HCT116 (cell line): Measurements from ENCODE around the gene CRISPLD2.

Experiments used
- ATF3 ChIP-seq: IDR thresholded peaks from 2 replicates; pipeline ENCODE4 v1.6.1; 2012
- ELF1 ChIP-seq: IDR thresholded peaks from 2 replicates; pipeline ENCODE4 v1.6.1; 2012; ENCODE audit warnings: low read depth, borderline replicate concordance
- EZH2 ChIP-seq: fragments of 200-600 bp; sonication (generic); IDR thresholded peaks from 2 replicates; pipeline ENCODE4 v1.6.1; 2017; ENCODE audit warnings: antibody characterized with exemption, mixed run types
- EZH2phosphoT487 ChIP-seq: fragments of 200-600 bp; IDR thresholded peaks from 2 replicates; pipeline ENCODE4 v1.6.1; 2018; ENCODE audit warnings: antibody characterized with exemption, borderline replicate concordance
- POLR2A ChIP-seq: IDR thresholded peaks from 2 replicates; pipeline ENCODE4 v1.7.0; 2011; ENCODE audit warnings: borderline replicate concordance; ENCODE audit not compliant: insufficient read depth, insufficient read length; ENCODE audit errors: extremely low read depth
- POLR2AphosphoS5 ChIP-seq: IDR thresholded peaks from 2 replicates; pipeline ENCODE4 v1.6.1; 2011; ENCODE audit warnings: mild to moderate bottlenecking, low read depth, low read length, moderate library complexity
- SIN3A ChIP-seq: IDR thresholded peaks from 2 replicates; pipeline ENCODE4 v1.6.1; 2012; ENCODE audit warnings: low read depth
- SP1 ChIP-seq: IDR thresholded peaks from 2 replicates; pipeline ENCODE4 v1.6.1; 2012; ENCODE audit warnings: low read depth
- TCF7L2 ChIP-seq: IDR thresholded peaks from 2 replicates; pipeline ENCODE4 v1.7.0; 2011; ENCODE audit warnings: borderline replicate concordance, inconsistent platforms; ENCODE audit not compliant: insufficient read depth, insufficient read length; ENCODE audit errors: extremely low read depth
- YY1 ChIP-seq: IDR thresholded peaks from 2 replicates; pipeline ENCODE4 v1.6.1; 2011; ENCODE audit warnings: low read length, low read depth, moderate library complexity, mild to moderate bottlenecking; ENCODE audit not compliant: insufficient replicate concordance; ENCODE audit errors: extremely low read depth
- ZNF274 ChIP-seq: fragments of 200-500 bp; sonication (Bioruptor generic); IDR thresholded peaks from 2 replicates; pipeline ENCODE4 v1.6.1; 2014; ENCODE audit warnings: mild to moderate bottlenecking, low read depth, low read length, inconsistent platforms
- TF ChIP-seq, protein P1 (sequence below): IDR thresholded peaks from 2 replicates; pipeline ENCODE4 v1.6.1; 2011; ENCODE audit warnings: mild to moderate bottlenecking, low read length, moderate library complexity; ENCODE audit not compliant: insufficient replicate concordance; ENCODE audit errors: extremely low read depth
- TF ChIP-seq, protein P2 (sequence below), 3 experiments: fragments of 200-600 bp in 1 of 3; sonication (generic) in 1 of 3; IDR thresholded peaks in 2 of 3; conservative IDR thresholded peaks in 1 of 3; 2 replicates each; pipeline ENCODE4 v1.5.1; 2012 to 2017; ENCODE audit warnings: low read depth in 2 of 3, low read length in 2 of 3, antibody characterized with exemption in 1 of 3, borderline replicate concordance in 1 of 3, control low read depth in 1 of 3, mild to moderate bottlenecking in 1 of 3, mixed read lengths in 1 of 3, mixed run types in 1 of 3, moderate library complexity in 1 of 3; ENCODE audit not compliant: insufficient read depth in 1 of 3
- TF ChIP-seq, protein P3 (sequence below): IDR thresholded peaks from 2 replicates; pipeline ENCODE4 v1.6.1; 2012

DNA sequence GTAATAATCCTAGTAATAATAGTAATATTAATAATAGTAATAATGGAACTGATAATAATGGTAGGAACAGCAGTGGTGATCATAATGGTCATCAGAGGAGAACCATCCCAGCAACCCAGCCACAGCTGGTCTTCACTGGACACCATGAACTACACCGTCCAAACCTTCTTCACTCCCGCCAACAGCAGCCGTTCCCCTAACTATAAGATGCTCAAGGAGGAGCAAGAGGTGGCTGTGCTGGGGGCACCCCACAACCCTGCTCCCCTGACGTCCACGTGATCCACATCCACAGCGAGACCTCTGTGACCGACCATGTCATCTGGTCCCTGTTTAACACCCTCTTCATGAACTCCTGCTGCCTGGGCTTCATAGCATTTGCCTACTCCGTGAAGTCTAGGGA is 100.5 kb downstream of the CRISPLD2 start:
- TF ChIP-seq, protein P1, sequence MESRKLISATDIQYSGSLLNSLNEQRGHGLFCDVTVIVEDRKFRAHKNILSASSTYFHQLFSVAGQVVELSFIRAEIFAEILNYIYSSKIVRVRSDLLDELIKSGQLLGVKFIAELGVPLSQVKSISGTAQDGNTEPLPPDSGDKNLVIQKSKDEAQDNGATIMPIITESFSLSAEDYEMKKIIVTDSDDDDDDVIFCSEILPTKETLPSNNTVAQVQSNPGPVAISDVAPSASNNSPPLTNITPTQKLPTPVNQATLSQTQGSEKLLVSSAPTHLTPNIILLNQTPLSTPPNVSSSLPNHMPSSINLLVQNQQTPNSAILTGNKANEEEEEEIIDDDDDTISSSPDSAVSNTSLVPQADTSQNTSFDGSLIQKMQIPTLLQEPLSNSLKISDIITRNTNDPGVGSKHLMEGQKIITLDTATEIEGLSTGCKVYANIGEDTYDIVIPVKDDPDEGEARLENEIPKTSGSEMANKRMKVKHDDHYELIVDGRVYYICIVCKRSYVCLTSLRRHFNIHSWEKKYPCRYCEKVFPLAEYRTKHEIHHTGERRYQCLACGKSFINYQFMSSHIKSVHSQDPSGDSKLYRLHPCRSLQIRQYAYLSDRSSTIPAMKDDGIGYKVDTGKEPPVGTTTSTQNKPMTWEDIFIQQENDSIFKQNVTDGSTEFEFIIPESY: no peak
- TF ChIP-seq ZNF274: no peak
- no peak for TF ChIP-seq TCF7L2
- no peak for TF ChIP-seq SIN3A
- no peak for TF ChIP-seq POLR2A
- TF ChIP-seq, protein P2, sequence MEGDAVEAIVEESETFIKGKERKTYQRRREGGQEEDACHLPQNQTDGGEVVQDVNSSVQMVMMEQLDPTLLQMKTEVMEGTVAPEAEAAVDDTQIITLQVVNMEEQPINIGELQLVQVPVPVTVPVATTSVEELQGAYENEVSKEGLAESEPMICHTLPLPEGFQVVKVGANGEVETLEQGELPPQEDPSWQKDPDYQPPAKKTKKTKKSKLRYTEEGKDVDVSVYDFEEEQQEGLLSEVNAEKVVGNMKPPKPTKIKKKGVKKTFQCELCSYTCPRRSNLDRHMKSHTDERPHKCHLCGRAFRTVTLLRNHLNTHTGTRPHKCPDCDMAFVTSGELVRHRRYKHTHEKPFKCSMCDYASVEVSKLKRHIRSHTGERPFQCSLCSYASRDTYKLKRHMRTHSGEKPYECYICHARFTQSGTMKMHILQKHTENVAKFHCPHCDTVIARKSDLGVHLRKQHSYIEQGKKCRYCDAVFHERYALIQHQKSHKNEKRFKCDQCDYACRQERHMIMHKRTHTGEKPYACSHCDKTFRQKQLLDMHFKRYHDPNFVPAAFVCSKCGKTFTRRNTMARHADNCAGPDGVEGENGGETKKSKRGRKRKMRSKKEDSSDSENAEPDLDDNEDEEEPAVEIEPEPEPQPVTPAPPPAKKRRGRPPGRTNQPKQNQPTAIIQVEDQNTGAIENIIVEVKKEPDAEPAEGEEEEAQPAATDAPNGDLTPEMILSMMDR (IDR thresholded peaks at IDR 0.05 in 2 of 3, conservative IDR thresholded peaks at IDR 0.05 in 1 of 3; ENCODE audit: borderline replicate concordance in 1 of 3, insufficient read depth in 1 of 3, low read depth in 2 of 3, low read length in 2 of 3): no peak
- TF ChIP-seq ATF3: no peak
- TF ChIP-seq EZH2: no peak
- no peak for TF ChIP-seq YY1
- TF ChIP-seq POLR2AphosphoS5: no peak
- no peak for TF ChIP-seq ELF1
- TF ChIP-seq SP1: no peak
- TF ChIP-seq, protein P3, sequence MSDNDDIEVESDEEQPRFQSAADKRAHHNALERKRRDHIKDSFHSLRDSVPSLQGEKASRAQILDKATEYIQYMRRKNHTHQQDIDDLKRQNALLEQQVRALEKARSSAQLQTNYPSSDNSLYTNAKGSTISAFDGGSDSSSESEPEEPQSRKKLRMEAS: no peak
- no peak for TF ChIP-seq EZH2phosphoT487
